ENCODE measurements around the gene ESYT3. TPM values are rescaled to one million over a fixed set of nuclear protein-coding genes. Genes with fewer than 3 reads are reported as not detected.
A peak's percentile ranks its signal among the peaks of the same experiment; 100 is the strongest.

Gene ESYT3
- total RNA-seq, 1 experiment from 2014 or later: 0.44 TPM

- no peaks in the 10 kb centered on the region for H3K36me3 Mint-ChIP-seq (ENCODE audit: insufficient read depth, unreplicated experiment)
- no peak overlapping the region for H3K4me3 Mint-ChIP-seq (ENCODE audit: unreplicated experiment)
- no peak overlapping the region for H3K27ac Mint-ChIP-seq (ENCODE audit: low read depth, unreplicated experiment)
- TF ChIP-seq CTCF (IDR thresholded peaks at IDR 0.05; ENCODE audit: unreplicated experiment): peak; percentile 84
- H3K27me3 Mint-ChIP-seq (ENCODE audit: insufficient read depth, unreplicated experiment): no peaks in the 10 kb centered on the region
- ChIA-PET CTCF (interaction anchor here (0.5 to 10.1 kb wide), 75 partner anchors 12 to 1721 kb away, joined by 3 to 164 read pairs (median 4); partner anchors contain the start of genes CEP70 and ESYT3), POLR2A (interaction anchor here (0.7 to 1.0 kb wide), 2 partner anchors 177 to 446 kb away, joined by 3 read pairs; partner anchors contain the start of gene CEP70)
- BruUV-seq (replicated peaks): no TSS peak
- intact Hi-C loops (cut with micrococcal nuclease): loop anchor here (1.0 to 5.0 kb wide), 5 partner anchors 60 to 506 kb away; partner anchors contain the start of gene CEP70
- H3K9me3 Mint-ChIP-seq (ENCODE audit: unreplicated experiment): no peaks in the 10 kb centered on the region
- peak; percentile 85 for DNase-seq (ENCODE audit: unreplicated experiment)
- H3K4me1 Mint-ChIP-seq (ENCODE audit: insufficient read depth, unreplicated experiment): no peaks in the 10 kb centered on the region
These were observed 16.8 kb upstream of the ESYT3 start for GRCh38 chr3:138417559-138417982.

- intact Hi-C loops (cut with micrococcal nuclease): loop anchor here (5.0 kb wide), 2 partner anchors 59 to 86 kb away; no protein-coding TSS in a partner anchor
- no peaks in the 10 kb centered on the region for H3K4me1 Mint-ChIP-seq (ENCODE audit: insufficient read depth, unreplicated experiment)
These were observed 15.7 kb upstream of the ESYT3 start for GRCh38 chr3:138418601-138419206.

GRCh38 chr3:138423316-138423715 lies 11.1 kb upstream of the ESYT3 start:
- Mint-ChIP-seq H3K9me3 (ENCODE audit: unreplicated experiment) (no peaks in the 10 kb centered on the region), H3K36me3 (ENCODE audit: insufficient read depth, unreplicated experiment) (no peaks in the 10 kb centered on the region), H3K27me3 (ENCODE audit: insufficient read depth, unreplicated experiment) (no peaks in the 10 kb centered on the region), H3K4me1 (ENCODE audit: insufficient read depth, unreplicated experiment) (no peaks in the 10 kb centered on the region), H3K4me3 (ENCODE audit: unreplicated experiment) (no peak overlapping the region), H3K27ac (ENCODE audit: low read depth, unreplicated experiment) (no peak overlapping the region)
- intact Hi-C loops (cut with micrococcal nuclease): no loop called here
- POLR2A ChIA-PET: no interaction called here
- no peak for TF ChIP-seq CTCF (IDR thresholded peaks at IDR 0.05; ENCODE audit: unreplicated experiment)
- no TSS peak for BruUV-seq (replicated peaks)
- CTCF ChIA-PET: no interaction called here
- DNase-seq (ENCODE audit: unreplicated experiment): no peak

More at GRCh38 chr3:138418601-138419206, 15.7 kb upstream of the ESYT3 start:
- BruUV-seq (replicated peaks): no TSS peak
- DNase-seq (ENCODE audit: unreplicated experiment): no peak
- H3K27me3 Mint-ChIP-seq (ENCODE audit: insufficient read depth, unreplicated experiment): no peaks in the 10 kb centered on the region
- no peaks in the 10 kb centered on the region for H3K36me3 Mint-ChIP-seq (ENCODE audit: insufficient read depth, unreplicated experiment)
- ChIA-PET POLR2A (interaction anchor here (1.0 kb wide), 1 partner anchor 445 kb away, joined by 3 read pairs; no protein-coding TSS in a partner anchor), CTCF (interaction anchor here (0.6 to 10.1 kb wide), 45 partner anchors 11 to 1270 kb away, joined by 3 to 164 read pairs (median 5); partner anchors contain the start of genes CEP70 and ESYT3)
- no peaks in the 10 kb centered on the region for H3K9me3 Mint-ChIP-seq (ENCODE audit: unreplicated experiment)
- TF ChIP-seq CTCF (IDR thresholded peaks at IDR 0.05; ENCODE audit: unreplicated experiment): no peak
- H3K4me3 Mint-ChIP-seq (ENCODE audit: unreplicated experiment): no peak overlapping the region
- H3K27ac Mint-ChIP-seq (ENCODE audit: low read depth, unreplicated experiment): no peak overlapping the region

DNA sequence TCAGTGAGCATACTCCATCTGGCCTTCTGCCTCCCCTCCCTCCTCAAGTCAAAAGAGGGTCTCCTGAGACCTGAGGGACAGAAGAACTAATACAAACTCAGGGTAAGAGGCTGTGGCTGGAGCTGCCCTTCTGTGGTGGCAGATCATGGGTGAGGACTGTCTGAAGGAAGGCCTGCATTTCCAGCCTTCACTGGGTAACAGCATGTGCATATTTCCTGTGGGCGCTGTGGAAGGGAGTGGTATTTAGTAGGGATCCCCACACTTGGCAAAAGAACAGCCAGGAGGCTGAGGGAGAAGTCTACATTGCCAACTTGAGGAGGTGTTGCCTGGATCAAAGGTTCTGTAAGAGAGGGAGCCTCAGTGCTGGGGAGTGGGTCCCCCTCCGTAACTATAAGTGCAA lies 10.1 kb upstream of the ESYT3 start:
- no peaks in the 10 kb centered on the region for H3K27me3 Mint-ChIP-seq (ENCODE audit: insufficient read depth, unreplicated experiment)
- no peak for TF ChIP-seq CTCF (IDR thresholded peaks at IDR 0.05; ENCODE audit: unreplicated experiment)
- H3K4me1 Mint-ChIP-seq (ENCODE audit: insufficient read depth, unreplicated experiment): no peaks in the 10 kb centered on the region
- intact Hi-C loops (cut with micrococcal nuclease): no loop called here
- ChIA-PET CTCF (interaction anchor here (0.6 to 1.6 kb wide), 4 partner anchors 22 to 499 kb away, joined by 3 to 8 read pairs (median 4); no protein-coding TSS in a partner anchor), POLR2A (interaction anchor here (0.5 kb wide), 1 partner anchor 140 kb away, joined by 3 read pairs; no protein-coding TSS in a partner anchor)
- H3K27ac Mint-ChIP-seq (ENCODE audit: low read depth, unreplicated experiment): no peak overlapping the region
- no peaks in the 10 kb centered on the region for H3K9me3 Mint-ChIP-seq (ENCODE audit: unreplicated experiment)
- DNase-seq (ENCODE audit: unreplicated experiment): no peak
- H3K4me3 Mint-ChIP-seq (ENCODE audit: unreplicated experiment): no peak overlapping the region
- no peaks in the 10 kb centered on the region for H3K36me3 Mint-ChIP-seq (ENCODE audit: insufficient read depth, unreplicated experiment)
- BruUV-seq (replicated peaks): no TSS peak
